SK-N-SH (cell line): ENCODE results near the gene COPS9. TPM values are rescaled to one million over a fixed set of nuclear protein-coding genes. Genes with fewer than 3 reads are reported as not detected.

Experiments
- CTCF ChIA-PET: fragments of 300-600, 350-600 bp; formaldehyde crosslinking; extraction: SDS; loops from one replicate; lab custom pipeline; 2021; lab: Yijun Ruan, JAX
- POLR2A ChIA-PET: fragments of 350-600 bp; sonication (Branson Sonifier 250); formaldehyde crosslinking; extraction: SDS; loops from one replicate; lab custom pipeline; 2020; ENCODE audit warnings: antibody characterized with exemption, inconsistent platforms; lab: Yijun Ruan, JAX
- DNase-seq: peaks from one replicate; pipeline ENCODE4 v3.0.0; 2012
- H2AFZ ChIP-seq: fragments of 200-600 bp; sonication (generic); 2 replicates; pipeline ENCODE4 v1.8.1; 2016; ENCODE audit warnings: antibody characterized with exemption, mild to moderate bottlenecking, low read depth
- H3F3A ChIP-seq: fragments of 200-600 bp; sonication (generic); replicated peaks from 2 replicates; pipeline ENCODE3; 2016; ENCODE audit warnings: antibody characterized with exemption, mild to moderate bottlenecking; ENCODE audit not compliant: insufficient read depth
- H3K27ac ChIP-seq, 2 experiments: fragments of 200-500 bp in 1 of 2; fragments of 200-600 bp in 1 of 2; sonication (Bioruptor generic) in 1 of 2; sonication (generic), shearing (Covaris generic) in 1 of 2; 2 replicates each; pipeline versions ENCODE4 v1.5.1 to v1.6.1; 2014 to 2016; ENCODE audit warnings: low read depth in 2 of 2, inconsistent platforms in 1 of 2, low read length in 1 of 2, mild to moderate bottlenecking in 1 of 2, mixed read lengths in 1 of 2
- H3K27me3 ChIP-seq: fragments of 200-600 bp; sonication (generic), shearing (Covaris generic); 2 replicates; pipeline ENCODE4 v1.6.1; 2016; ENCODE audit warnings: mixed run types; ENCODE audit not compliant: insufficient read depth
- H3K36me3 ChIP-seq, 2 experiments: fragments of 200-500 bp in 1 of 2; fragments of 200-600 bp in 1 of 2; sonication (Bioruptor generic) in 1 of 2; sonication (generic) in 1 of 2; replicated peaks in 1 of 2; 2 replicates each; pipeline versions ENCODE3 to v1.5.1; 2014 to 2016; ENCODE audit warnings: low read length in 1 of 2, mild to moderate bottlenecking in 1 of 2; ENCODE audit not compliant: insufficient read depth in 2 of 2, control insufficient read depth in 1 of 2
- H3K4me1 ChIP-seq, 2 experiments: fragments of 200-500 bp in 1 of 2; fragments of 200-600 bp in 1 of 2; sonication (Bioruptor generic) in 1 of 2; sonication (generic), shearing (Covaris generic) in 1 of 2; 2 replicates each; pipeline versions ENCODE4 v1.5.1 to v1.6.1; 2014 to 2016; ENCODE audit warnings: low read depth in 1 of 2, low read length in 1 of 2, mixed run types in 1 of 2; ENCODE audit not compliant: insufficient read depth in 2 of 2, control insufficient read depth in 1 of 2
- H3K4me2 ChIP-seq: fragments of 200-600 bp; sonication (generic), shearing (Covaris generic); 2 replicates; pipeline ENCODE4 v1.6.1; 2017; ENCODE audit warnings: mixed run types
- H3K4me3 ChIP-seq, 2 experiments: fragments of 200-500 bp in 1 of 2; fragments of 200-600 bp in 1 of 2; sonication (Bioruptor generic) in 1 of 2; sonication (generic), shearing (Covaris generic) in 1 of 2; 2 replicates each; pipeline versions ENCODE4 v1.5.1 to v1.8.1; 2014 to 2016; ENCODE audit warnings: low read depth in 2 of 2, inconsistent platforms in 1 of 2, low read length in 1 of 2, mild to moderate bottlenecking in 1 of 2, mixed read lengths in 1 of 2, moderate library complexity in 1 of 2
- H3K79me2 ChIP-seq: fragments of 200-600 bp; sonication (generic); 2 replicates; pipeline ENCODE4 v1.8.1; 2017; ENCODE audit warnings: mild to moderate bottlenecking; ENCODE audit not compliant: insufficient read depth
- H3K9ac ChIP-seq: fragments of 200-600 bp; sonication (generic); 2 replicates; pipeline ENCODE4 v1.6.1; 2017; ENCODE audit warnings: mixed run types
- H3K9me2 ChIP-seq: fragments of 200-600 bp; sonication (generic); 2 replicates; pipeline ENCODE4 v1.6.1; 2017; ENCODE audit warnings: mixed run types
- H3K9me3 ChIP-seq: fragments of 200-600 bp; sonication (generic); 2 replicates; pipeline ENCODE4 v1.6.1; 2017; ENCODE audit warnings: mixed run types, mild to moderate bottlenecking, moderate library complexity
- H4K20me1 ChIP-seq: fragments of 200-600 bp; sonication (generic); 2 replicates; pipeline ENCODE4 v1.6.1; 2017; ENCODE audit warnings: mild to moderate bottlenecking, mixed run types; ENCODE audit not compliant: insufficient read depth
- EP300 ChIP-seq, 2 experiments: IDR thresholded peaks; 2 replicates each; pipeline versions ENCODE4 v1.4.0 to v1.6.1; 2012; ENCODE audit warnings: borderline replicate concordance in 1 of 2, low read depth in 1 of 2, low read length in 1 of 2
- EZH2phosphoT487 ChIP-seq: fragments of 200-600 bp; sonication (generic); IDR thresholded peaks from 2 replicates; pipeline ENCODE4 v1.6.1; 2017; ENCODE audit warnings: low read depth, mixed run types, mild to moderate bottlenecking, antibody characterized with exemption, moderate library complexity, borderline replicate concordance
- FOSL2 ChIP-seq: IDR thresholded peaks from 2 replicates; pipeline ENCODE4 v1.4.0; 2012; ENCODE audit warnings: low read depth, mild to moderate bottlenecking, moderate library complexity, borderline replicate concordance
- GABPA ChIP-seq: IDR thresholded peaks from 2 replicates; pipeline ENCODE4 v1.4.0; 2012; ENCODE audit warnings: low read depth, mild to moderate bottlenecking
- IRF3 ChIP-seq: fragments of 150-350 bp; IDR thresholded peaks from 2 replicates; pipeline ENCODE4 v1.6.1; 2016; ENCODE audit warnings: mild to moderate bottlenecking, low read depth, low read length
- MAX ChIP-seq: IDR thresholded peaks from 2 replicates; pipeline ENCODE4 v1.4.0; 2012; ENCODE audit warnings: low read depth
- MEF2A ChIP-seq: IDR thresholded peaks from 2 replicates; pipeline ENCODE4 v1.4.0; 2012; ENCODE audit warnings: low read depth, borderline replicate concordance
- RCOR1 ChIP-seq: fragments of 150-350 bp; IDR thresholded peaks from 2 replicates; pipeline ENCODE4 v1.6.1; 2017; ENCODE audit warnings: antibody characterized with exemption, low read length
- REST ChIP-seq: IDR thresholded peaks from 2 replicates; pipeline ENCODE4 v1.6.1; 2012; ENCODE audit warnings: mild to moderate bottlenecking, low read depth, low read length, moderate library complexity
- RFX5 ChIP-seq: IDR thresholded peaks from 2 replicates; pipeline ENCODE4 v1.6.1; 2012; ENCODE audit warnings: mild to moderate bottlenecking, improper control_type of control experiment, low read length
- SIN3A ChIP-seq: IDR thresholded peaks from 2 replicates; pipeline ENCODE4 v1.6.1; 2012; ENCODE audit warnings: low read depth, mild to moderate bottlenecking, low read length, moderate library complexity, borderline replicate concordance
- TAF1 ChIP-seq: IDR thresholded peaks from 2 replicates; pipeline ENCODE4 v1.6.1; 2012; ENCODE audit warnings: low read depth, mild to moderate bottlenecking, low read length, moderate library complexity, borderline replicate concordance
- TEAD4 ChIP-seq: IDR thresholded peaks from 2 replicates; pipeline ENCODE4 v1.4.0; 2012; ENCODE audit warnings: mild to moderate bottlenecking, borderline replicate concordance; ENCODE audit not compliant: insufficient read depth
- USF2 ChIP-seq: fragments of 150-350 bp; IDR thresholded peaks from 2 replicates; pipeline ENCODE4 v1.6.1; 2017; ENCODE audit warnings: antibody characterized with exemption, low read length, low read depth, borderline replicate concordance
- YY1 ChIP-seq: IDR thresholded peaks from 2 replicates; pipeline ENCODE4 v1.4.0; 2012; ENCODE audit warnings: low read depth, mild to moderate bottlenecking
- WGBS: methylation state at CpG from one replicate; pipeline ENCODE4 v1.1.6; 2017; ENCODE audit warnings: low lambda C conversion rate; 5-methylcytosine and 5-hydroxymethylcytosine counted together
- polyA plus RNA-seq, 3 experiments: library from polyadenylated mRNA; depleted of rRNA; stranded (reverse); fragments of >200 nt; gene quantifications; 2 replicates each; pipeline ENCODE4 v1.2.3, GENCODE V29; 2012

The COPS9 gene
- polyA plus RNA-seq, 1 of the 3 experiments (the other 2 are of a cell fraction), result 717 TPM

GRCh38 chr2:240137596-240138253 is 1.6 kb upstream of the COPS9 start:
- Histone ChIP-seq H3K9me2 (no peaks in the 10 kb centered on the region), H3K4me3 (no peak overlapping the region), H3K36me3 (peaks cover 6 to 13% of the 10 kb centered on the region in 2 experiments), H3K79me2 (peaks cover 37% of the 10 kb centered on the region), H3K27ac (no peak overlapping the region), H3K9me3 (no peaks in the 10 kb centered on the region), H3K9ac (no peak overlapping the region), H3K27me3 (no peaks in the 10 kb centered on the region; the same call in 1 of the 2 replicates), H4K20me1 (peaks cover 12% of the 10 kb centered on the region), H3F3A (no peaks in the 10 kb centered on the region), H3K4me1 (peaks cover 11 to 18% of the 10 kb centered on the region in 2 experiments; a peak in 2 of 4 replicates), H3K4me2 (no peak overlapping the region), H2AFZ (no peak overlapping the region)
- no peak for DNase-seq
- ChIA-PET CTCF (interaction anchor here (1.5 to 9.5 kb wide), 2 partner anchors 12 to 76 kb away, joined by 5 to 291 read pairs; no protein-coding TSS in a partner anchor), POLR2A (interaction anchor here (1.4 kb wide), 1 partner anchor 9 kb away, joined by 3 read pairs; no protein-coding TSS in a partner anchor)
- 95% methylated on average over 18 of the region's 19 CpGs for WGBS
- TF ChIP-seq YY1, result no peak
- no peak for TF ChIP-seq MEF2A
- no peak for TF ChIP-seq RFX5
- TF ChIP-seq SIN3A, result no peak
- no peak for TF ChIP-seq GABPA
- no peak for TF ChIP-seq REST
- TF ChIP-seq EZH2phosphoT487, result no peak
- no peak for TF ChIP-seq FOSL2
- no peak for TF ChIP-seq MAX
- no peak for TF ChIP-seq IRF3
- TF ChIP-seq EP300 (IDR thresholded peaks at IDR 0.05; ENCODE audit: borderline replicate concordance in 1 of 2, low read depth in 1 of 2, low read length in 1 of 2), result no peak
- no peak for TF ChIP-seq RCOR1
- TF ChIP-seq TAF1, result no peak
- no peak for TF ChIP-seq TEAD4
- no peak for TF ChIP-seq USF2
